Fibroblast of mammary gland (primary cell): Measurements from ENCODE around the gene RPS15A.

ENCODE experiments used
- DNase-seq: peaks from one replicate; pipeline ENCODE4 v3.0.0-alpha.2; 2010; ENCODE audit warnings: low read depth
- H3K4me3 ChIP-seq: 2 replicates; pipeline ENCODE4 v1.5.1; 2011; ENCODE audit warnings: low read depth, mild to moderate bottlenecking, low read length, moderate library complexity; ENCODE audit not compliant: control insufficient read depth
- CTCF ChIP-seq: conservative IDR thresholded peaks from 2 replicates; pipeline ENCODE4 v1.5.1; 2011; ENCODE audit warnings: low read depth, low read length, inconsistent platforms; ENCODE audit not compliant: control insufficient read depth, insufficient read depth

RPS15A gene

GRCh38 chr16:18799500-18799899 lies 9.4 kb upstream of the RPS15A start:
- no peak for TF ChIP-seq CTCF
- no peak for DNase-seq
- H3K4me3 ChIP-seq: peak overlapping the region; percentile 92

GRCh38 chr16:18797746-18798145 lies 7.6 kb upstream of the RPS15A start:
- H3K4me3 ChIP-seq: peak overlapping the region; percentile 3
- no peak for DNase-seq
- TF ChIP-seq CTCF: no peak

- DNase-seq: no peak
- H3K4me3 ChIP-seq: no peak overlapping the region
- no peak for TF ChIP-seq CTCF
Measured at GRCh38 chr16:18796377-18796776, 6.2 kb upstream of the RPS15A start.

GRCh38 chr16:18792836-18793433 lies 2.8 kb upstream of the RPS15A start:
- DNase-seq: peak; percentile 17
- no peak overlapping the region for H3K4me3 ChIP-seq
- no peak for TF ChIP-seq CTCF

GRCh38 chr16:18789515-18789849 lies 652 bp downstream of the RPS15A start:
- peak overlapping the region; percentile 87 for H3K4me3 ChIP-seq
- TF ChIP-seq CTCF: no peak
- no peak for DNase-seq

GRCh38 chr16:18788828-18789514 lies 1.2 kb downstream of the RPS15A start:
- peak overlapping the region; percentile 87 for H3K4me3 ChIP-seq
- no peak for TF ChIP-seq CTCF
- DNase-seq: peak; percentile 36

- H3K4me3 ChIP-seq: no peak overlapping the region
- TF ChIP-seq CTCF: no peak
- no peak for DNase-seq
Measured at GRCh38 chr16:18784917-18785623, 5.1 kb downstream of the RPS15A start.
